SK-N-MC (cell line): ENCODE data around the gene PRDX2.

Experiments used
- DNase-seq: peaks from one replicate; pipeline ENCODE4 v3.0.0-alpha.2; 2011; ENCODE audit warnings: low read depth, low spot score
- H3K27ac ChIP-seq: fragments of 200-600 bp; sonication (generic); 2 replicates; pipeline ENCODE4 v1.5.1; 2016; ENCODE audit warnings: mixed run types
- H3K36me3 ChIP-seq: fragments of 200-600 bp; sonication (generic); 2 replicates; pipeline ENCODE4 v1.6.1; 2017; ENCODE audit warnings: antibody characterized with exemption, low read length, mixed read lengths; ENCODE audit not compliant: insufficient read depth
- H3K4me3 ChIP-seq: fragments of 200-600 bp; sonication (generic); 2 replicates; pipeline ENCODE4 v1.5.1; 2016
- H3K9ac ChIP-seq: fragments of 200-600 bp; sonication (generic); 2 replicates; pipeline ENCODE4 v1.8.0; 2017; ENCODE audit warnings: mixed run types, mixed read lengths; ENCODE audit not compliant: insufficient read length
- H3K9me3 ChIP-seq: fragments of 200-600 bp; sonication (generic); 2 replicates; pipeline ENCODE4 v1.6.1; 2017; ENCODE audit warnings: low read depth, mild to moderate bottlenecking, antibody characterized with exemption, low read length, moderate library complexity, mixed read lengths
- EZH2 ChIP-seq: fragments of 200-600 bp; sonication (generic); IDR thresholded peaks from one replicate; pipeline ENCODE4 v1.6.1; 2017; ENCODE audit warnings: antibody characterized with exemption
- FOXP2 ChIP-seq: optimal IDR thresholded peaks from 2 replicates; pipeline ENCODE3; 2011; ENCODE audit warnings: mild to moderate bottlenecking, moderate library complexity; ENCODE audit not compliant: insufficient read depth; ENCODE audit errors: extremely low read length, control extremely low read depth
- POLR2AphosphoS5 ChIP-seq: IDR thresholded peaks from 2 replicates; pipeline ENCODE4 v1.6.1; 2012; ENCODE audit warnings: mild to moderate bottlenecking, low read depth, low read length, borderline replicate concordance

PRDX2 gene

DNA sequence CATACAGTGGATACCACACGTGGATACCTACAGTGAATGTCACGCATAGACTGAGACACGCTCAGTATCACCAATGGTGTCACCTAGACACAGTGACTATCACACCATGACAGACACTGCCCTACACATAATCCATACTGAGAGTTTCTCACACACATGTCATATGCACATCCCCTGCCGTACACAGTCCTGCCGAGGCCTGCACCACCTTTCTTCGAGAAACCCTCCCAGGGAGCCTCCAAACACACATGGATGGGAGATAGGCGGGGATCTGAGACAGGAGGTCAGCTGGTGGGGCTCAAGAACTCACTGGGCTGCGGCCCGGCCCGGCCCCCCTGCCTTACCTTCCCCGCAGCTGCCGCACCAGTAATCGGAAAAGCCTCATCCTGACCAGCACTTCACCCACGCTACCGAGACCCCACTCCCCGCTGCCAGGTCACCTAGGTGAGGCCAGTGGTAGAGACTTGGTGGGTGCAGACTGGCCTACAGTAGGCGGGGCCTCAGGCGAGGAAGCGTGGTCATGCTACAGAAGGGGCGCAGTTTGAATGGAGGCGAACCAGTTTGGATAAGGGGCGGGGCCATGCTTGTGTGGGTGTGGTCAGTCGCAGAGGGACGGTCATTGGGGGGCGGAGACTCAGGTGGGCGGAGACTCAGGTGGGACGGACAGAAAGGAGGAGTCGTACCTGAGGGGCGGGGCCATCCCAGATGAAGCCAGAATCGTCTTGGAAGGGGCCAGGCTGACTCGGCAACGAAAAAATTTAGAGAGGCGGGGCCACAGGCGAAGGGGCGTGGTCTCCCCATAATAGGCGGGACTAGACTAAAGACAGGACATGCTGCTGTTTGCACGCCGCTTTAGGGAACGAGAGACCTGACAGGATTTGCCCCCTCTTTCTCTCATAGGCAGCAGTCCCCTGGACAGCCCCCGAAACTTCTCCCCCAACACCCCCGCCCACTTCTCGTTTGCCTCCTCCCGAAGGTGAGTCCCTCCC, 38.8 kb upstream of the PRDX2 start:
- H3K36me3 ChIP-seq = peaks cover 4% of the 10 kb centered on the region; the same call in 1 of the 2 replicates
- H3K27ac ChIP-seq = no peak overlapping the region
- no peaks in the 10 kb centered on the region for H3K9me3 ChIP-seq
- H3K9ac ChIP-seq = no peak overlapping the region
- no peak for TF ChIP-seq POLR2AphosphoS5
- no peak for TF ChIP-seq FOXP2
- TF ChIP-seq EZH2 = no peak
- DNase-seq = peak; percentile 60
- peak overlapping the region; percentile 44; the same call in 1 of the 2 replicates for H3K4me3 ChIP-seq

DNA sequence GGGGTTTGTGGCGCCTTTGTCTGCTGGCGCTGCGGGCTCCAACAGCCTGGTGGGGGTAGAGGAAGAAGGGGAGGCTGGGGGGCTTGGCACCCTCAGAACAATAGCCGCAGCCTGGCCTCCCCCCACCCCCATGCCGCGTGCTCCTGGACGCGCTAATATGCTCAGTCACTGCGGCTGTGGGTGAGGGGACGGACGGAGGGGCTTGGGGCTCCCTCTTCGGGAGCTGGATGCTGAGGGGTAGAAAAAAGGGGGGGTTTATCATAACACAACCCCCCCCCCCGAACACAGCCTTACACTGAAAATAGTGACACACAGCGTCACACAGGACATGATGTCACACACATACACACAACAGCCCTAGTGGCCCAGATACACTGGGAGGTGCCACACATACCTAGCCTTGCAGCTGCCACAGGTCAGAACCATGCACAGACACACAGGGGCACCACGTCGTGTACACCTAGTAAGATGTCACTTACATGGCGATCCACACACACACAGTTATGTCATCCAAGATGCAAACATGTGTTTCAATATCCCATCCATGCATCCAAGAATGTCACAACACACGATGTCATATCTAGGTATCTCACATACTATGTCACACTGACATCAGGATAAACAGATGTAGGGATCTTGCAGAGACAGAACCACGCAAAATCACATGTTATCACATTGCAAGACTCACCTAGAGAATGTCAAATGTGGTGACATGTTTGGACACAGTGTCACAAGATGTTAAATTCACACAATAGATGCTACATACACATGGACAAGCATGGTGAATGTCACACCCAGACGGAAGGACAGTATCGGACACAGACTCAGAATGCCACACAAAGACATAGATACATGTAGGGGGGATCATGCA, 37.5 kb upstream of the PRDX2 start:
- H3K4me3 ChIP-seq = peak overlapping the region; percentile 93
- no peak for DNase-seq

DNA sequence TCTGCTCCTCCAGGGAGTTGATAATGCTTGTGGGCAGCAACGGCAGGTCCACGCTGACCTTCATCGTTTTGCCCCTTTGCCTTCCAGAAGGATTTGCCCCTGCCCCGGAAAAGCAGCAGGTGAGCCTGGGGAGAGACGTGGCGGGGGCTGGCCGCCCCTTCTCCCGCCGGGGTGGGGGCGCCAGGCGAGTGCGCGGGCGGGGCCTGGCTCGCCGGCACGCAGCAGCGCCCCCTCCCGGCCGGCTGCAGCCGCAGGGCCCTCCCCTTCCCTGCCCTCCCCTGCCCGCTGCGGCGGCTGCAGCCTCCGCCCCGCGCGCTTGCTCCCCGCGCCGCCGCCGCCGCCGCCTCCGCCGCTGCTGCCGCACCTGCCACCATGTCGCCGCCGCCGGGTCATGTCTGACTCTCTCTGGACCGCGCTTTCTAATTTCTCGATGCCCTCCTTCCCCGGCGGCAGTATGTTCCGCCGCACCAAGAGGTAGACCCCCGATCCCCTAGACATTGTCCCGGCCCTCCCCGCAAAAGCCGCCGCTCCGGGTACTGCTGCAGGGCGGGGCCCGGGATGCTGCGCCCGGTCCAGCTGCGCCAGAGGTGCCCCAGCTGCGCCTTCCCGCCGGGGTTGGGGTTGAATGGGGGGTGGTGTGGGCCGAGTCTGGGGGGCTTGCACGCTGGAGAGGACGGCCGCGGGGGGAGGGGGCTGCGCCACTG, 36.7 kb upstream of the PRDX2 start, which contains the start of gene MAST1:
TSS of gene MAST1 (plus strand) at position 334 of the 704 bp plus-strand sequence. CDS start at position 392, 58 bp downstream.
- Histone ChIP-seq H3K9me3 (no peaks in the 10 kb centered on the region), H3K36me3 (no peaks in the 10 kb centered on the region; the same call in 1 of the 2 replicates), H3K27ac (no peak within 1 kb of the TSS), H3K4me3 (peak within 1 kb of the TSS; percentile 93), H3K9ac (peak within 1 kb of the TSS; percentile 77)
- no peak for DNase-seq
- TF ChIP-seq POLR2AphosphoS5 (no peak), FOXP2 (no peak), EZH2 (no peak)

More for the DNA sequence above, 37.5 kb upstream of the PRDX2 start:
- H3K9ac ChIP-seq = peak overlapping the region; percentile 77
- peaks cover 4% of the 10 kb centered on the region; the same call in 1 of the 2 replicates for H3K36me3 ChIP-seq
- no peak overlapping the region for H3K27ac ChIP-seq
- TF ChIP-seq FOXP2 (no peak), EZH2 (no peak), POLR2AphosphoS5 (no peak)
- no peaks in the 10 kb centered on the region for H3K9me3 ChIP-seq

DNA sequence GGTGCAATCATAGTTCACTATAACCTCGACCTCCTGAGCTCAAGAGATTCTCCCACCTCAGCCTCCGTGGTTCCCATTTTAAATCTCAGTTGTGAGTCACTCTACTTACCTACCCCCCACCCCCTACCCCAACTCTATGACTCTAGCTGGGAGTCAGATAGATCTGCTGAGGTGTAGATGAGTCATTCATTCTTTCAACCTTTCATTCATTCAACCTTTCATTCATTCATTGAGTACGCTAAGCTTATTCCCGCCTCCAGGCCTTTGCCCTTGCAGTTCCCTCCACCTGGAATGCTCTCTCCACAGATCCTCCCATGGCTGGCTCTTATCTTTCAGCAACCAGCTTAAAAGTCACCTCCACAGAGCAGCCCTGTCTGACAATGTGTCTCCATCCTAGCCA, 35.6 kb upstream of the PRDX2 start:
- no peak for TF ChIP-seq FOXP2
- no peak for TF ChIP-seq EZH2
- no peak for TF ChIP-seq POLR2AphosphoS5
- H3K9me3 ChIP-seq = no peaks in the 10 kb centered on the region
- no peak overlapping the region for H3K4me3 ChIP-seq
- H3K36me3 ChIP-seq = no peaks in the 10 kb centered on the region
- no peak overlapping the region for H3K9ac ChIP-seq
- no peak for DNase-seq
- H3K27ac ChIP-seq = no peak overlapping the region

DNA sequence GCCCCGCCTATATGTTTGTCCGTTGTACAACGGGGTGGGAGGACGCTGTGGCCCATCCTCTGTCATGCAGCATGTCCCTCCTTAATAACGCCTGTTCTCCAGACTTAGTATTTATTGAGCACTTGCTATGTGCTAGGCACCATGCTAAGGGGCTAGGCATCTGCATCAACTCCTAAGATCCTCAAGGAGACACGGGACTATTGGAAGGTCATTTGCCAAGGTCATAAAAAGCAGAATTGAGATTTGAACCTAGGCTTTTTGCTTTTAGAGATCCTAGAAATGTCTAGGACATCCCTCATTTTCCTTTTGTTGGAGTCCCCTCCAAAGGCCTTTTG, 34.9 kb upstream of the PRDX2 start:
- H3K36me3 ChIP-seq = no peaks in the 10 kb centered on the region
- no peak overlapping the region for H3K27ac ChIP-seq
- H3K4me3 ChIP-seq = no peak overlapping the region
- DNase-seq = no peak
- H3K9me3 ChIP-seq = no peaks in the 10 kb centered on the region
- TF ChIP-seq POLR2AphosphoS5 = no peak
- TF ChIP-seq FOXP2 = no peak
- H3K9ac ChIP-seq = no peak overlapping the region

DNA sequence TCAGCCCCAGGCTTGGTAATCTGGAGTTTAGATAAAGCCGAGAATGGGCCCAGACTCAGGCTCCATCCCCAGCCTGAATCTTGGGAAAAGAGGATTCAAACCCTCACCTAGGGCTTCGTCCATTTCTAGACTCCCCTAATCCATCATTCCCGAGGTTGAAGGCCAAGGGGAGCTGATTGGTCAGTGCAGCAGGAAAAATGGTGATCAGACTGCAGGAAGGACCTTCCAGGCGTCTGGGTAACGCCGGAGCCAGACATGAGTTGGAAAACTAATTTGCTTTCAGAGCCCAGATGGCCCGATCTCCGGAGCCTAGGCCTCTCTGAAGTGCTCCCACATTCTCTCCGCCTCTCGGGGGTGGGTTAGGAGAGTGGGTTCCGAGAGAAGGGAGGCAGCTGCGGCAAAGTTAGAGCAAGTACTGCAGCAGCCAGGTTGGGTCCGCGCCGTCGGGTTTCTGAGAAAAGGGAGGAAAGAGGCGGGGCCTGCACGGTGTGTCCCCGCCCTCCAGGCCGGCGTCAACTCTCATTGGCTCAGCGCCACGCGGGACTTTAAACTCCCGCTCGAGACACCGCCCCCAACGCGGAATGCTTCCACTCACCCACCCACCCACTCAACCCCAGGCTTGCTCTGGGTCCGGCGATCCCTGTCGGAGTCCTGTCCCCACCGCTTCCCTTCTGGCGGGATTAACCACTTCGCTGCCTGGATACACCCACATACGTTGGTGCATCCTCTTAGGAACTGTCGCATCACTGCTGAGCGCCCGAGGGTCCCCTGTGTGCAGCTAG, 33.6 kb upstream of the PRDX2 start:
- no peak overlapping the region for H3K9ac ChIP-seq
- DNase-seq = no peak
- no peaks in the 10 kb centered on the region for H3K36me3 ChIP-seq
- no peaks in the 10 kb centered on the region for H3K9me3 ChIP-seq
- TF ChIP-seq FOXP2 (no peak), POLR2AphosphoS5 (no peak), EZH2 (no peak)
- H3K27ac ChIP-seq = no peak overlapping the region
- peak overlapping the region; percentile 55 for H3K4me3 ChIP-seq

DNA sequence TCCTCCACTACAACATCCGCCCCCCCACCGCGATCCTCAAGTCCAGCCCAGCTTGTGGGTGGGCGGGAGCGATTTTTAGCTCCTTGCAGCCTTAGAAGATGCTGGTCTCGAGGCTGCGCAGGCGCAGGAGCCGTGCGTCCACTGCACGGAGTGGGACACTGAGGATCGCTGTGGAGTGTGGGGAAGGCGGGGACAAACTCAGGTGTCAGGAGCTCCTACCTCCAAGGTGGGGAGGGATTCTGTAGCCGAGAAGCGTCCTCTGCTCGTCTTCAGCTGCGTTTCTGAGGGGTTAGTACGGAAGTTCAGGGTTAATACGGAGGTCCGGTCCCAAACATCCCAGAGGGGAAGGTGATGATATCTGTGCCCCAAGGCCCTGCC, 33.0 kb upstream of the PRDX2 start, which contains the start of gene RTBDN:
TSS of gene RTBDN (minus strand) at position 14 of the 378 bp plus-strand sequence. CDS start 4,600 bp downstream, outside the sequence.
- Histone ChIP-seq H3K4me3 (peak within 1 kb of the TSS; percentile 80), H3K9ac (no peak within 1 kb of the TSS), H3K9me3 (no peaks in the 10 kb centered on the region), H3K27ac (no peak within 1 kb of the TSS), H3K36me3 (no peaks in the 10 kb centered on the region)
- TF ChIP-seq FOXP2 (no peak), POLR2AphosphoS5 (no peak), EZH2 (no peak)
- no peak for DNase-seq
